Neural progenitor cell (in vitro differentiated cells): ENCODE measurements around the gene CHMP6. TPM values are rescaled to one million over a fixed set of nuclear protein-coding genes. Genes with fewer than 3 reads are reported as not detected.

Experiments used
- DNase-seq: peaks from one replicate; pipeline ENCODE4 v3.0.0-alpha.2; 2016; ENCODE audit warnings: low spot score
- H2AFZ ChIP-seq: fragments of 200-600 bp; sonication (generic); replicated peaks from 2 replicates; pipeline ENCODE4 v1.6.1; 2016; ENCODE audit warnings: antibody characterized with exemption
- H3F3A ChIP-seq: fragments of 200-600 bp; sonication (generic); 2 replicates; pipeline ENCODE4 v1.6.1; 2016; ENCODE audit warnings: antibody characterized with exemption, low read depth
- H3K27ac ChIP-seq: fragments of 200-600 bp; sonication (generic); 2 replicates; pipeline ENCODE4 v1.5.1; 2016; ENCODE audit warnings: mild to moderate bottlenecking
- H3K27me3 ChIP-seq: fragments of 200-600 bp; sonication (generic); 2 replicates; pipeline ENCODE4 v1.6.1; 2016; ENCODE audit warnings: mild to moderate bottlenecking, moderate library complexity
- H3K36me3 ChIP-seq: fragments of 200-600 bp; sonication (generic); 2 replicates; pipeline ENCODE4 v1.5.1; 2016
- H3K4me1 ChIP-seq: fragments of 200-600 bp; sonication (generic); 2 replicates; pipeline ENCODE4 v1.6.1; 2016; ENCODE audit warnings: mixed run types
- H3K4me2 ChIP-seq: fragments of 200-600 bp; sonication (generic); 2 replicates; pipeline ENCODE4 v1.6.1; 2016
- H3K4me3 ChIP-seq: fragments of 200-600 bp; sonication (generic); 2 replicates; pipeline ENCODE4 v1.5.1; 2016
- H3K79me2 ChIP-seq: fragments of 200-600 bp; sonication (generic); 2 replicates; pipeline ENCODE4 v1.6.1; 2016; ENCODE audit warnings: low read depth
- H3K9ac ChIP-seq: fragments of 200-600 bp; sonication (generic); 2 replicates; pipeline ENCODE4 v1.6.1; 2016
- H3K9me3 ChIP-seq: fragments of 200-600 bp; sonication (generic); 2 replicates; pipeline ENCODE4 v1.5.1; 2016; ENCODE audit warnings: low read depth
- H4K20me1 ChIP-seq: fragments of 200-600 bp; sonication (generic); 2 replicates; pipeline ENCODE4 v1.6.1; 2016; ENCODE audit warnings: low read depth
- H3K27ac Mint-ChIP-seq: 3 replicates; pipeline ENCODE4 v1.8.0; 2021; ENCODE audit warnings: mixed read lengths
- H3K27me3 Mint-ChIP-seq: 2 replicates; pipeline ENCODE4 v1.8.0; 2022; ENCODE audit warnings: low read depth, mild to moderate bottlenecking, inconsistent platforms, moderate library complexity, mixed read lengths; ENCODE audit not compliant: insufficient read depth
- H3K36me3 Mint-ChIP-seq: 3 replicates; pipeline ENCODE4 v1.8.0; 2021; ENCODE audit warnings: mixed read lengths
- H3K4me1 Mint-ChIP-seq: 3 replicates; pipeline ENCODE4 v1.8.0; 2021; ENCODE audit warnings: mixed read lengths
- H3K4me3 Mint-ChIP-seq: 3 replicates; pipeline ENCODE4 v1.8.0; 2021; ENCODE audit warnings: mild to moderate bottlenecking, moderate library complexity, mixed read lengths
- H3K9me3 Mint-ChIP-seq: 3 replicates; pipeline ENCODE4 v1.8.0; 2020; ENCODE audit warnings: mixed read lengths
- EZH2 ChIP-seq: fragments of 200-600 bp; sonication (generic); IDR thresholded peaks from 2 replicates; pipeline ENCODE4 v1.6.1; 2017; ENCODE audit warnings: antibody characterized with exemption, mild to moderate bottlenecking, moderate library complexity
- EZH2phosphoT487 ChIP-seq: fragments of 200-600 bp; sonication (generic); IDR thresholded peaks from 2 replicates; pipeline ENCODE4 v1.6.1; 2017; ENCODE audit warnings: antibody characterized with exemption
- total RNA-seq: library from RNA; depleted of rRNA; stranded (reverse); fragments of >200 nt; gene quantifications from 2 replicates; pipeline ENCODE4 v1.2.3, GENCODE V29; 2015; ENCODE audit warnings: low replicate concordance
- TF ChIP-seq, protein P1 (sequence below): fragments of 200-600 bp; sonication (generic); IDR thresholded peaks from 2 replicates; pipeline ENCODE4 v1.5.1; 2017; ENCODE audit warnings: antibody characterized with exemption, mild to moderate bottlenecking

Gene CHMP6
- total RNA-seq, 1 donor from 2014 or later: 11.5 TPM

DNA sequence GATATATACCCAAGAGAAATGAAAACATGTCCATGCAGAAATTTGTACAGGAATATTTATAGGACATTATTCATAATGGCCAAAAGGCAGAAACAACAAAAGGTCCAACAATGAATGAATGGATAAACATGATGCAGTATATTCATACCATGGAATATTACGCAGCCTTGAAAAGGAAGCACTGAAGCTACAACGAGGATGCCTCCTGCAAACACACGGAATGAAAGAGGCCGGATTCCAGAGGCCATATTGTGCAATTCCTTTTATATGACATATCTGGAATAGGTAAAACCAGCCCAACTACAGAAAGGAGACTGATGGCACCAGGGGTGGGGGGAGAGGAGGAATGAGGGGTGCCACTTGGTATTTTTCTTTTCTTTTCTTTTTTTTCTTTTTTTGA, 14.5 kb upstream of the CHMP6 start:
- H3K9me3 Mint-ChIP-seq: no peaks in the 10 kb centered on the region

DNA sequence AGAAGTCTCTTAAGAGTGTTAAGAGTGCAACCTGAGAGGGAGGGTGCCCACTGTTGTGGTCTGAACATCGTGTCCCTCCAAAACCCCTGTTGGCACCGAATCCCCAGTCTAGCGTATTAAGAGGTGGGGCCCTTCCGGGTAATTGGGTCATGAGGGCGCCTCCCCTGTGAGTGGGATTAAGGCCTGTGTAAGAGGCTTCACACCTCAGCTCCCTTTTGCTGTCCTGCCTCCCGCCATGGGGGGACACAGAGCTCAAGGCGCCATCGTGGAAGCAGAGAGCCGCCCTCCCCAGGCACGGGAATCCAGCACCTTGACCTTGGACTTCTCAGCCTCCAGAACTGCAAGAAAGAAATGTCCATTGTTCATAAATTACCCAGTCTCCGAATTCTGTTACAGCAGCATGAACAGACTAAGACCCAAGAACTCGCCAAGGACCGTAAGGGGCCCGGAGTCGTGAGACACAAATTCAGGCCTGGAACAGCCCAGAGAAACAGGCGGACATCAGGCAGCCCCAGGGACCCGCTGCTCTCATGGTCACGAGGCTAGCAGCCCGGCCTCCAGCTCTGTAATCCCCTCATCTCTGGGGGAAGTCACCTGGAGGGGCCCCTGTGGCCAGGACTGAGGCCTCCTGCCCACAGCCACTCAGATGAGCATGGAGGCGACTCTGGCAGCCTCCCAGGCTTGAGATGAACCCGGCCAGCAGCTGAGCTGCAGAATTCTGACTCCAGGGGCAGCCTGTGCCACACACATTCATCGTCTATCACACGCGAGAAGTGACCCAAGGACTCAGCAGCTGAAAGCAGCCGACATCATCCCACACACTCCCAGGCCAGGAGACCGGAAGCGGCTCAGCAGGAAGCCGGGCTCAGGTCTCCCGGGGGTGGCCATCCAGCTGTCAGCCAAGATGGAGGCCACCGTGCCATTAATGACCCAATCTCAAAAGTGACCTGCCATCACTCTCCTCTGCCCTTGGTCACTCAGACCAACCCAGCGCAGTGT, 12.8 kb upstream of the CHMP6 start:
- no peak overlapping the region for H3K27ac Mint-ChIP-seq
- TF ChIP-seq EZH2phosphoT487 (no peak), EZH2 (no peak)
- TF ChIP-seq, protein P1, sequence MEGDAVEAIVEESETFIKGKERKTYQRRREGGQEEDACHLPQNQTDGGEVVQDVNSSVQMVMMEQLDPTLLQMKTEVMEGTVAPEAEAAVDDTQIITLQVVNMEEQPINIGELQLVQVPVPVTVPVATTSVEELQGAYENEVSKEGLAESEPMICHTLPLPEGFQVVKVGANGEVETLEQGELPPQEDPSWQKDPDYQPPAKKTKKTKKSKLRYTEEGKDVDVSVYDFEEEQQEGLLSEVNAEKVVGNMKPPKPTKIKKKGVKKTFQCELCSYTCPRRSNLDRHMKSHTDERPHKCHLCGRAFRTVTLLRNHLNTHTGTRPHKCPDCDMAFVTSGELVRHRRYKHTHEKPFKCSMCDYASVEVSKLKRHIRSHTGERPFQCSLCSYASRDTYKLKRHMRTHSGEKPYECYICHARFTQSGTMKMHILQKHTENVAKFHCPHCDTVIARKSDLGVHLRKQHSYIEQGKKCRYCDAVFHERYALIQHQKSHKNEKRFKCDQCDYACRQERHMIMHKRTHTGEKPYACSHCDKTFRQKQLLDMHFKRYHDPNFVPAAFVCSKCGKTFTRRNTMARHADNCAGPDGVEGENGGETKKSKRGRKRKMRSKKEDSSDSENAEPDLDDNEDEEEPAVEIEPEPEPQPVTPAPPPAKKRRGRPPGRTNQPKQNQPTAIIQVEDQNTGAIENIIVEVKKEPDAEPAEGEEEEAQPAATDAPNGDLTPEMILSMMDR: no peak
- no peak overlapping the region for H2AFZ ChIP-seq

More for the DNA sequence above, 14.5 kb upstream of the CHMP6 start:
- Histone ChIP-seq H3K9ac (no peak overlapping the region), H3K9me3 (no peaks in the 10 kb centered on the region), H3K27ac (no peak overlapping the region), H3K36me3 (no peaks in the 10 kb centered on the region), H4K20me1 (no peaks in the 10 kb centered on the region), H3K4me1 (no peaks in the 10 kb centered on the region), H3K4me3 (no peak overlapping the region), H3K4me2 (no peak overlapping the region), H3K27me3 (peaks cover 13% of the 10 kb centered on the region), H2AFZ (no peak overlapping the region), H3K79me2 (no peaks in the 10 kb centered on the region), H3F3A (no peaks in the 10 kb centered on the region)
- DNase-seq: no peak
- TF ChIP-seq, protein P1: no peak
- TF ChIP-seq EZH2 (no peak), EZH2phosphoT487 (no peak)
- Mint-ChIP-seq H3K4me1 (peaks cover 10% of the 10 kb centered on the region), H3K4me3 (no peak overlapping the region), H3K36me3 (no peaks in the 10 kb centered on the region), H3K27me3 (peaks cover 10% of the 10 kb centered on the region), H3K27ac (no peak overlapping the region)

DNA sequence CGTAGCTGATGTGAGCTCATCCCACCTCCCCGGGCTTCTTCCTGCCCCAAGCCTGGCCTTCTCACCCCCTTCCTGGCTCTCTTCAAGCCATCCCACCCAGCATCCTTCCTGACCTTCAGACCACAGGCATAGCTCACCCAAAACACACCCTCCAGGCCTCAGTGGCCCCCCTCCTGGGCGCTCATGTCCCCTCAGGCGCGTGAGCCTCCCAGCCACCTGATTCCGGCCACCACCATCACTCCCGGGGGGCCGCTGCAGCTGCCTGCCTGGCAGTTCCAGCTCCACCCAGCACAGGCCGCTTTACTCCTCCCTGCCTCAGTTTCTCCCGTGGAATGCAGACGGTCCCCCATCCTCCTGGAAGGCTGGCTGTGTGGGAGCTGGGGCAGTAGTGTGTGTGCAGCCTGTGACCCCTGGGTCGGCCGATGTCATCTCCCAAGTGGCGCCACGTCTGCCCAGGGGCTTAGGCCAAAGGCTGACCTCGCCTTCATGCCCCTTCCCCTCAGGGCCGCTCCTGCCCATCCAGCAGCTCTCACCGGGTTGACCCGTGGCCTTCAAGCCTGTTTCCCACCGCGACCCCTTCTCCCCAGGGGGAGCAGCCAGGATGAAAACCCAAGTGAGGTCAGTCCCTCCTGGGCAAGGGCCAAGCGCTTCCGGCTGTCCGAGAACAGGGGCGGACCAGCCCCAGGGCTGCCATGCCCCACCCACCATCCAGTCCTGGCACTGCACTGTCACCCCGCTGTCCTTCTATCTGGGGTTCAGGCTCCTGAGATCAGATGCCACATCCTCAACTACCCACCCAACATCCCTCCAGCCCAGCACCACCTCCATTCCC, 11.9 kb upstream of the CHMP6 start:
- no peak overlapping the region for H3K9ac ChIP-seq
- H3K4me1 ChIP-seq: no peaks in the 10 kb centered on the region
- H4K20me1 ChIP-seq: no peaks in the 10 kb centered on the region
- TF ChIP-seq EZH2: no peak
- TF ChIP-seq, protein P1: no peak
- no peak for TF ChIP-seq EZH2phosphoT487
- peaks cover 23% of the 10 kb centered on the region for H3K27me3 ChIP-seq
- H3K9me3 ChIP-seq: no peaks in the 10 kb centered on the region
- H3K4me3 ChIP-seq: no peak overlapping the region
- no peaks in the 10 kb centered on the region for H3K9me3 Mint-ChIP-seq
- H3K36me3 ChIP-seq: no peaks in the 10 kb centered on the region
- H3K4me3 Mint-ChIP-seq: peak overlapping the region; percentile 69
- no peaks in the 10 kb centered on the region for H3F3A ChIP-seq
- peaks cover 12% of the 10 kb centered on the region for H3K4me1 Mint-ChIP-seq
- no peak overlapping the region for H3K4me2 ChIP-seq
- H3K27ac ChIP-seq: no peak overlapping the region
- no peak for DNase-seq
- H3K27me3 Mint-ChIP-seq: peaks cover 19% of the 10 kb centered on the region
- no peaks in the 10 kb centered on the region for H3K79me2 ChIP-seq
- H3K36me3 Mint-ChIP-seq: no peaks in the 10 kb centered on the region
- H3K27ac Mint-ChIP-seq: peak overlapping the region; percentile 63
- H2AFZ ChIP-seq: no peak overlapping the region

More for the DNA sequence above, 12.8 kb upstream of the CHMP6 start:
- Mint-ChIP-seq H3K4me3 (no peak overlapping the region), H3K36me3 (no peaks in the 10 kb centered on the region), H3K9me3 (no peaks in the 10 kb centered on the region), H3K27me3 (peaks cover 16% of the 10 kb centered on the region), H3K4me1 (peaks cover 10% of the 10 kb centered on the region)
- no peak overlapping the region for H3K4me3 ChIP-seq
- H3K9ac ChIP-seq: no peak overlapping the region
- peaks cover 23% of the 10 kb centered on the region for H3K27me3 ChIP-seq
- H3K4me1 ChIP-seq: no peaks in the 10 kb centered on the region
- no peak overlapping the region for H3K4me2 ChIP-seq
- H3K36me3 ChIP-seq: no peaks in the 10 kb centered on the region
- H3K27ac ChIP-seq: no peak overlapping the region
- H3K79me2 ChIP-seq: no peaks in the 10 kb centered on the region
- DNase-seq: no peak
- no peaks in the 10 kb centered on the region for H3F3A ChIP-seq
- no peaks in the 10 kb centered on the region for H3K9me3 ChIP-seq
- no peaks in the 10 kb centered on the region for H4K20me1 ChIP-seq
